Fibroblast of the conjunctiva (primary cell): Measurements from ENCODE around the gene HOATZ.

Experiments used
- DNase-seq: peaks from one replicate; pipeline ENCODE4 v3.0.0-alpha.2; 2010; ENCODE audit warnings: low read depth

HOATZ gene

DNA sequence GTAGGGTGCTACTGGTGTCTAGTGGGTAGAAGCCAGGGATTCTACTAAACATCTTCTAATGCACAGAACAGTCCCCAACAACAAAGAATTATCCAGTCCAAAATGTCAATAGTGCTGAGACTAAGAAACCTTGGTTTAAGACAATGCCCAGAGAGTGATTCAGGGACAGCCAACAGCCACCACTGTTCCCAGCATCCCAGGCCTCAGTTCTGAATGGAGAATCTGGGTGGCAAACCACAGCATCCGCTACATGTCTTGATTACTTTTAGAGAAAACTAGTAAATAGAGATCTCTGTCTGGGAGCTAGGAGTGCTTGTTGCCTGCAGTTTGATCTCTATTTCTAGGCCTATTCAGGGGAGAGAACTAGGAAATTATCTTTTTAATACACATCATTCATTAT, 66.8 kb downstream of the HOATZ start:
- no peak for DNase-seq

DNA sequence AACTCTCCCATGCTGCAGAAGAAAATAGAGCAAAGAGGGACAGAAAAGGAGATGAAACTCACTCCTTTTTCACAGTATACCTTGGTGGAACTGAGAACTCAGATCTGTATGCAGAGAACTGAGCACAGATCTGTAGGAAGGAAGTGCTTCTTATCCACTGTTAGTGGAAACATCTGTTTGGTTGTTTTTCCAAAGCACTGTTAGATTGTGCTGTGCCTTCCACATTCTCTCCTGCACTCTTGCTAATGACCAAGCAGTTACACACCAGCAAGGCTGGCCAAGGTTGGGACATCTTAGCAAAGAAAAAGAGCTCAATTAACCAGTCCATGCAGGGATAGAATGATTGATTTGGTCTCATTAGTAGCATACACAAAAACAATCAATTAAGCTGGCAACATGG, 67.6 kb downstream of the HOATZ start:
- no peak for DNase-seq

GRCh38 chr11:111582881-111583280, 68.3 kb downstream of the HOATZ start:
- DNase-seq, result no peak

- DNase-seq, result no peak
Measured at GRCh38 chr11:111585371-111585770, 70.8 kb downstream of the HOATZ start.

- DNase-seq, result peak; percentile 49
Measured at GRCh38 chr11:111586388-111586831, 71.8 kb downstream of the HOATZ start.
